ENCODE results near the gene MYRF. TPM values are rescaled to one million over a fixed set of nuclear protein-coding genes. Genes with fewer than 3 reads are reported as not detected.

Gene MYRF
- total and polyA plus RNA-seq, 9 of the 15 experiments (the other 6 are each of a cell fraction or from before 2014, with no cell fraction given), result 2.3 to 25.8 (median 7.1) TPM

DNA sequence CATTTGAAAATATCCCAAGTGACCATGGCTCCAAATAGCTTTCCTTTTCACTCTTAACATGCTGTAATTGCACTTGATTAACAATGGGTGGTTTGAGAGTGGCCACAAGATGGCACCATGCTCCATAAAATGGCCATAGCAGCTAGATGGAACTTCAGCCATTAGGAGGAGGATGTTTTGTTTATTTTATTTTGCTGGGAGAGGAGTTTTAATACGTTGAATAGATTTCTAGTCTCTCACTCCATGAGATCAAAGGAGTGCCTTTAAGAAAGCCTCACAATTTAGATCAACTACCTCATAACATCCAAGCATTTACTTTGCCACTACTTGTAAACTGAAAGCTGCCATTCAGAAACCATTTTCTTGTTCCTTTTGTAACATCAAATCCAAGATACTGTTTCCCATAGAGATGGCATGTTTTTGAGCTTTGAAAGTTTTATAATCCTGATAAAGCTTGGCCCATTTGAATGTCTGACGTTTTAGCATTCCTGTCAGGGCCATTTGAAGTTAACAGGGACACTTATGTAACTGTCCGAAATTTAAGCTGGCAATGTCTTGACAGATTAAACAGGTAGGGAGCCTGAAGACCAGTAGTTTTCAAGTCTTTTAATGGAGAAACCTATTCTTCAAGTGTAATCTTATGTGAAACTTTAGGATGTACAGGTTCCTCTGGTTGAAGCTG is 45.0 kb downstream of the MYRF start (continued):
- TF ChIP-seq, protein P1, sequence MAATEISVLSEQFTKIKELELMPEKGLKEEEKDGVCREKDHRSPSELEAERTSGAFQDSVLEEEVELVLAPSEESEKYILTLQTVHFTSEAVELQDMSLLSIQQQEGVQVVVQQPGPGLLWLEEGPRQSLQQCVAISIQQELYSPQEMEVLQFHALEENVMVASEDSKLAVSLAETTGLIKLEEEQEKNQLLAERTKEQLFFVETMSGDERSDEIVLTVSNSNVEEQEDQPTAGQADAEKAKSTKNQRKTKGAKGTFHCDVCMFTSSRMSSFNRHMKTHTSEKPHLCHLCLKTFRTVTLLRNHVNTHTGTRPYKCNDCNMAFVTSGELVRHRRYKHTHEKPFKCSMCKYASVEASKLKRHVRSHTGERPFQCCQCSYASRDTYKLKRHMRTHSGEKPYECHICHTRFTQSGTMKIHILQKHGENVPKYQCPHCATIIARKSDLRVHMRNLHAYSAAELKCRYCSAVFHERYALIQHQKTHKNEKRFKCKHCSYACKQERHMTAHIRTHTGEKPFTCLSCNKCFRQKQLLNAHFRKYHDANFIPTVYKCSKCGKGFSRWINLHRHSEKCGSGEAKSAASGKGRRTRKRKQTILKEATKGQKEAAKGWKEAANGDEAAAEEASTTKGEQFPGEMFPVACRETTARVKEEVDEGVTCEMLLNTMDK (IDR thresholded peaks at IDR 0.05; ENCODE audit: borderline replicate concordance, insufficient read depth, low read depth, low read length, poor library complexity, severe bottlenecking), result peak; percentile 21
- 0 out of 2 replicates have a peak, but pooled peaks have one; percentile 2 for TF ChIP-seq CREM (IDR thresholded peaks at IDR 0.05; ENCODE audit: low read depth)
- peak; percentile 92 for TF ChIP-seq CAMTA2 (CRISPR knock-in tag; conservative IDR thresholded peaks at IDR 0.05)
- no peak for TF ChIP-seq KLF1 (tag; IDR thresholded peaks at IDR 0.05)
- TF ChIP-seq MYNN (IDR thresholded peaks at IDR 0.05), result 0 out of 2 replicates have a peak, but pooled peaks have one; percentile 31
- TF ChIP-seq MYNN (CRISPR knock-in tag; IDR thresholded peaks at IDR 0.05), result no peak
- 0 out of 2 replicates have a peak, but pooled peaks have one; percentile 26 for TF ChIP-seq L3MBTL2 (IDR thresholded peaks at IDR 0.05)
- TF ChIP-seq ERF (CRISPR knock-in tag; IDR thresholded peaks at IDR 0.05), result 0 out of 2 replicates have a peak, but pooled peaks have one; percentile 6
- TF ChIP-seq EP400 (IDR thresholded peaks at IDR 0.05), result peak; percentile 41; the same call in 1 of the 2 replicates
- TF ChIP-seq PML (IDR thresholded peaks at IDR 0.05; ENCODE audit: low read length), result peak; percentile 18; the same call in 1 of the 2 replicates
- no peak for TF ChIP-seq FOXM1 (IDR thresholded peaks at IDR 0.05; ENCODE audit: low read depth)
- TF ChIP-seq FOXM1 (CRISPR knock-in tag; IDR thresholded peaks at IDR 0.05; ENCODE audit: low read depth), result no peak
- TF ChIP-seq RB1 (IDR thresholded peaks at IDR 0.05; ENCODE audit: low read depth), result 0 out of 2 replicates have a peak, but pooled peaks have one; percentile 12
- no peak for TF ChIP-seq ZNF584 (CRISPR knock-in tag; IDR thresholded peaks at IDR 0.05; ENCODE audit: low read depth)
- no peak for TF ChIP-seq ZNF75A (CRISPR knock-in tag; IDR thresholded peaks at IDR 0.05)
- TF ChIP-seq RBM25 (IDR thresholded peaks at IDR 0.05; ENCODE audit: low read depth, low read length, severe bottlenecking), result peak; percentile 28
- TF ChIP-seq BRD9 (IDR thresholded peaks at IDR 0.05; ENCODE audit: low read depth, partially characterized antibody), result peak; percentile 76
- TF ChIP-seq, protein P2, sequence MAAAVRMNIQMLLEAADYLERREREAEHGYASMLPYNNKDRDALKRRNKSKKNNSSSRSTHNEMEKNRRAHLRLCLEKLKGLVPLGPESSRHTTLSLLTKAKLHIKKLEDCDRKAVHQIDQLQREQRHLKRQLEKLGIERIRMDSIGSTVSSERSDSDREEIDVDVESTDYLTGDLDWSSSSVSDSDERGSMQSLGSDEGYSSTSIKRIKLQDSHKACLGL (CRISPR knock-in tag; IDR thresholded peaks at IDR 0.05; ENCODE audit: borderline replicate concordance, poor library complexity, severe bottlenecking), result no peak
- no peak for TF ChIP-seq ZNF668 (CRISPR knock-in tag; IDR thresholded peaks at IDR 0.05)
- peak in 1 of 2 experiments; percentile 36; a peak in 1 of 4 replicates for TF ChIP-seq RCOR1 (IDR thresholded peaks at IDR 0.05; ENCODE audit: borderline replicate concordance in 1 of 2, low read depth in 2 of 2, low read length in 2 of 2)
- TF ChIP-seq TBP (optimal IDR thresholded peaks at IDR 0.05; ENCODE audit: low read depth, low read length), result no peak
- TF ChIP-seq SLC30A9 (CRISPR knock-in tag; IDR thresholded peaks at IDR 0.05), result no peak
- no peak for TF ChIP-seq CBFA2T2 (conservative IDR thresholded peaks at IDR 0.05)
- 0 out of 2 replicates have a peak, but pooled peaks have one; percentile 26 for TF ChIP-seq HCFC1 (IDR thresholded peaks at IDR 0.05; ENCODE audit: low read depth, low read length)
- no peak for TF ChIP-seq MXI1 (IDR thresholded peaks at IDR 0.05; ENCODE audit: low read depth, low read length)
- TF ChIP-seq, protein P3, sequence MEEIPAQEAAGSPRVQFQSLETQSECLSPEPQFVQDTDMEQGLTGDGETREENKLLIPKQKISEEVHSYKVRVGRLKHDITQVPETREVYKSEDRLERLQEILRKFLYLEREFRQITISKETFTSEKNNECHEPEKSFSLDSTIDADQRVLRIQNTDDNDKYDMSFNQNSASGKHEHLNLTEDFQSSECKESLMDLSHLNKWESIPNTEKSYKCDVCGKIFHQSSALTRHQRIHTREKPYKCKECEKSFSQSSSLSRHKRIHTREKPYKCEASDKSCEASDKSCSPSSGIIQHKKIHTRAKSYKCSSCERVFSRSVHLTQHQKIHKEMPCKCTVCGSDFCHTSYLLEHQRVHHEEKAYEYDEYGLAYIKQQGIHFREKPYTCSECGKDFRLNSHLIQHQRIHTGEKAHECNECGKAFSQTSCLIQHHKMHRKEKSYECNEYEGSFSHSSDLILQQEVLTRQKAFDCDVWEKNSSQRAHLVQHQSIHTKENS (CRISPR knock-in tag; IDR thresholded peaks at IDR 0.05), result 0 out of 2 replicates have a peak, but pooled peaks have one; percentile 43
- 0 out of 2 replicates have a peak, but pooled peaks have one; percentile 28 for TF ChIP-seq KLF16 (IDR thresholded peaks at IDR 0.05)

Measured in K562 (cell line).